ENCODE data around the gene DDX31.

- TF ChIP-seq CTCF (conservative IDR thresholded peaks at IDR 0.05 in 1 of 2, IDR thresholded peaks at IDR 0.05 in 1 of 2; ENCODE audit: extremely low read depth in 1 of 2, insufficient read depth in 1 of 2, low read depth in 1 of 2, low read length in 2 of 2) = no peak
- no peak for TF ChIP-seq EZH2 (IDR thresholded peaks at IDR 0.05; ENCODE audit: borderline replicate concordance, low read length)
Measured at GRCh38 chr9:132556235-132556634, 113.5 kb downstream of the DDX31 start.

Measured in mammary epithelial cell (primary cell).